NCI-H1694 treated with DMSO at 0.1 percent for 48 hours (cell line): Measurements from ENCODE around the gene FBXL16.
A peak's percentile ranks its signal among the peaks of the same experiment; 100 is the strongest.

Experiments used
- DNase-seq: peaks from one replicate; lab custom pipeline; 2025; lab: John Stamatoyannopoulos, UW

FBXL16 gene

GRCh38 chr16:660459-661183 is 45.0 kb downstream of the FBXL16 start:
- no peak for DNase-seq

GRCh38 chr16:660132-660458 is 45.5 kb downstream of the FBXL16 start:
- DNase-seq: no peak

GRCh38 chr16:659618-660017 is 46.0 kb downstream of the FBXL16 start:
- DNase-seq: no peak

GRCh38 chr16:658679-659571 is 46.7 kb downstream of the FBXL16 start:
- no peak for DNase-seq

- no peak for DNase-seq
Observed at GRCh38 chr16:657487-657886, 48.1 kb downstream of the FBXL16 start.

GRCh38 chr16:654034-654433 is 51.6 kb downstream of the FBXL16 start:
- no peak for DNase-seq

- no peak for DNase-seq
Observed at GRCh38 chr16:652454-653305, 52.9 kb downstream of the FBXL16 start.

GRCh38 chr16:651844-652243 is 53.8 kb downstream of the FBXL16 start:
- DNase-seq: no peak

GRCh38 chr16:649631-650030 is 56.0 kb downstream of the FBXL16 start:
- DNase-seq: no peak

- peak; percentile 64 for DNase-seq
Observed at GRCh38 chr16:648781-649589, 56.6 kb downstream of the FBXL16 start, which contains the start of gene WDR90. TSS of gene WDR90 (plus strand) at chr16:649365. CDS start at chr16:649417, 52 bp downstream.

- no peak for DNase-seq
Observed at GRCh38 chr16:648071-648780, 57.4 kb downstream of the FBXL16 start.

GRCh38 chr16:647173-647902 is 58.3 kb downstream of the FBXL16 start:
- DNase-seq: no peak

- no peak for DNase-seq
Observed at GRCh38 chr16:646679-647172, 58.9 kb downstream of the FBXL16 start.

- no peak for DNase-seq
Observed at GRCh38 chr16:645852-646678, 59.5 kb downstream of the FBXL16 start.

- no peak for DNase-seq
Observed at GRCh38 chr16:644556-644955, 61.0 kb downstream of the FBXL16 start.

GRCh38 chr16:643050-643368 is 62.6 kb downstream of the FBXL16 start:
- no peak for DNase-seq
